A549 treated with DMSO at 1 μM for 4 hours (cell line): ENCODE measurements around the gene PDK1. TPM values are rescaled to one million over a fixed set of nuclear protein-coding genes. Genes with fewer than 3 reads are reported as not detected.

ENCODE experiments used
- total RNA-seq: library from RNA; stranded (reverse); fragments of 200-300 nt; extraction: Qiagen RNA extraction; gene quantifications from 5 replicates; pipeline ENCODE4 v1.2.3, GENCODE V29; 2022; ENCODE audit warnings: low read depth

PDK1 gene
- 2.7 to 4.5 TPM (median 4.2 TPM) in 5 replicates for total RNA-seq

GRCh38 chr2:172555522-172556283 is at the start of gene PDK1:
TSS of gene PDK1 (plus strand) at chr2:172556090. CDS start at chr2:172556151, 61 bp downstream.

Other genes starting within 250 kb of the PDK1 start
- 38.3 to 53.8 TPM (median 48.3 TPM) in 5 replicates for gene ITGA6, start 128.5 kb upstream of the PDK1 start, total RNA-seq
- gene RAPGEF4, start 179.8 kb downstream of the PDK1 start, total RNA-seq: 0.16 to 0.35 TPM (median 0.21 TPM) in 5 replicates